NCI-H748 treated with DMSO at 0.1 percent for 48 hours (cell line): ENCODE measurements around the gene NEK6.

Source experiments
- DNase-seq: peaks from one replicate; lab custom pipeline; 2025; lab: John Stamatoyannopoulos, UW

Gene NEK6

DNA sequence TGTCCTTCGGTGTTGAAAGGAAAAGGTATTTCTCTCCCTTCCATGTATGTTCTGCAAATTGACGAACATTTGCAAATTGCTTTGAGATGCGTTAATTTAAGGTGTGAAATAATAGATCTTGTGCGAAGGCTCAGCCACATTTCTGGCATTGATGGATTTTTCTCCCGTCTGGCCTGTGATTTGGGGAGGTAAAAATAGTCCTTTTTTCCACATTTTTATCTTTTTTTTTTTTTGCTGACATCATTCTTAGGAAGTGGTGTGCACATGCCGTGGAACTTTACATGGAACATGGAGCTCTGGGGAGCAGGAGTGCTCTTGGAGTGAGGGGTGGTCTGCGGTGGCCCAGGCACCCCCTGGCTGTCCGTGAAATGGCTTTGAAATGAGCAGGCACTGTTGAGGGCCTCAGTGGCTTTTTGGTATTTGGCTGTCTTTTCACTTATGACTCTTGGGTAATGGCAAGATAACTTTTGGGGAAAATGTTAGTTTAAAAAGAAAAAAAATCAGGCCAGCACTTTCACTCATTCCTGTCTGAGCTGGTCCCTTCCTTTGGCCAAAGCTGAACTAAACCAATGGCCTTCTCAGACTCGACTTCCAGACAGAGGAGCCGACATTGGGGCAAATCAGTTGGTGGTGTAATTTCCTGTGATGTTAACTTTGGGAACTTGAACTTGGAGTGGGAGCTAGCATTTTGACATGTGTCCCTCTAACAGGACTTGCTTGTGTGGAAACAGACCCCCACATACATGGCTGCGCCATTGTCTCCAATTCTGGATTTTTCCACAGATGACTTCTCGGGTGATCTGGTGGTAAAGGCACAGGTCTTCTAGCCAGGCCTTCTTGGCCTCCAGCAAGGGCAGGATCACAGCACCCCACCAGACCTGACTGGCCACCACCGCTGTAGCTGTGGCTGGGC lies 4.2 kb downstream of the NEK6 start:
- no peak for DNase-seq

DNA sequence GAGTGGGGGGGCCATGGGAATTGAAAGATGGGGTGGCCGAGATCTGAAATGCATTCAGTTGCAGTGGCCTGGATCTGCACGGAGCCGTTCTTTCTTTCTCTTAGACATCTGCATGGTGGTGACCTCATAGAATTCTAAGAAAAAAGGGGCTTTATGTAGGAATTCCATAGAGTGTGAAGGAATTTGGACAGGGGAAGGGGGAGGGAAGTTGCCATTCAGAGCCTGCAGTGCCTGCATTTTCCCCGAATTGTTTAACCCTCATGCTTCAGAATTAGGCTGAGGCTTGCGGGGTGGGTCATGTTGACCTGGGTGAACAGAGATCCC lies 4.9 kb downstream of the NEK6 start:
- no peak for DNase-seq

DNA sequence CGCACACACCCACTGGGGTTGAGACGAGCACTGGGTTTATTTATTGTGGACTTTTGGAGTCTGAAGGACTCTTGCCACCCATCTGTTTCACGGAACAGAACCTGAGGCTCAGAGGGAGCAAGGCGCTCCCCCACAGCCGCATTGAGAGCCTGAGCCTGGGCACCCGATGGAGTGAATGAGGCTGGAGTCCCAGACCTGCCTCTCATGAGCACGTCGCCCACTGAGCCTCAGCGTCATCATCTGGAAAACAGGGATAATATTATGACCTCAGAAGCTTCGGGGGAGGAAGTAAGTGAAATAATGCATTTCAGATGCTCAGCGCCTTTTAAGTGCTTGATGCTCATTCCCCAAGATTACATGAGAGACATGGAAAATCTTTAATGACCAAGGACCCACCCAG lies 5.5 kb downstream of the NEK6 start:
- DNase-seq: no peak

DNA sequence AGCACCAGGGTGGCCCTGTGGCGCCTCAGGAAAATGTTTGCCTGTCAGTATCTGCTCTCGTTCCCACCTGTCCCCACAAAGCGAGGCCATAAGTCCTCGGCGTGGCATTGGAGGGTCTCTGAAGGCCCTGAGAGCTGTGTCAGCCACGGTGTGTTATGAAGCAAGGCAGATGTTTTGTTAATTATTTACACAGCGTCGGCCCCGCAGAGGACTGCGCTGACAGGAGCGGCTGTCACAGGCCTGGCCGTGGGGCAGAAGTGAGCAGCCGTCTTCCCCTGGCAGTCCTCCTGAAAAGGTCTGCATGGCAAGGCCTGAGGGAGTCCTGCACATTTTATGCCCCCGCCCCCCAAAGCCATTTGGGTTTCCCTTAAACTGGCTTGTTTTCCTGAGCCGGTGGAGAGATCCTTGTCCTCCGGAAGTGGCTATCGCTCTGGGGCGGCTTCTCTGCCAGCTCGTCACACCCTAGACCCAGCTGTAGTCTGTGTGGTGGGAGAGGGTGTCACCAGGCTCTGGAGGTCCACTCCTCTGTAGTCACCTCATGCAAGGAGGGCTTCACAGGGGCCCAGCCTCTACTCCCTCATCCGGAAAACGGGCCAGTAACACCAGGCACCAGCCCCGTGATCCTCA lies 6.2 kb downstream of the NEK6 start:
- DNase-seq: no peak

DNA sequence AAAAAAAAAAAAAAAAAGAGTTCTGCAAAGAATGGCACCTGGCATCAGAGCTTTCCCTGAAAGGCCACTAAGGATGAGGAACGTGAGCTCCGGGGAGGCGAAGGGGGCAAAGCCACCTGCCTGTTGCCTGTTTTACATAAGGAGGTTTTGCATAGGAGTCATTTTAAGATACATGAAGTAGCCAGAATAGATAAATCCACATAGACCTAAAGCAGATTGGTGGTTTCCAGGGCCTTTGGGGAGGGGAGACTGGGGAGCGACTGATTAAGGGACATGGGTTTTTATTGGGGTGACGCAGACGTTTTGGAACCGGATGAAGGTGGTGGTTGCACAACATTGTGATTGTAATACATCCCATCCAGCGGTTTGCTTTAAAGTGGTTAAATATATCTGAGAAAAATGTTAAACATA lies 7.1 kb downstream of the NEK6 start:
- DNase-seq: no peak

DNA sequence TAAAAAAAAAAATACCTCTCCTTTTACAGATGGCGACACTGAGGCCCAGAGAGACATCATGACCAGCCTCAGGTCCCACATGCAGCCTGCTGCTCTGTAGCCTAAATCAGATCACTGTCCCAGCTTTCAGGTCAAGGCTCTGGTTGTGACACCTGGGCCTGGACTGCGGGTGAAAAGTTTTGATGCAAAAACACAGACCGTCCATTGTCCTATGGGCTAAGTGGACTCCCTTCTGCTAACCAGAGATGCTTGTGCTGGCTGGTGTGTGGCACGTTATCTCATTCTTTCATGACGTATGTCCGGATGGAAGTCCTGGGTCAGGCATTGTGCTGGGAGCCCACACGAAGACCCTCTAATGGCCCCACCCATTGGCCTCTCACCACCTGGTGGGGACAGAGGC lies 7.8 kb downstream of the NEK6 start:
- DNase-seq: no peak

DNA sequence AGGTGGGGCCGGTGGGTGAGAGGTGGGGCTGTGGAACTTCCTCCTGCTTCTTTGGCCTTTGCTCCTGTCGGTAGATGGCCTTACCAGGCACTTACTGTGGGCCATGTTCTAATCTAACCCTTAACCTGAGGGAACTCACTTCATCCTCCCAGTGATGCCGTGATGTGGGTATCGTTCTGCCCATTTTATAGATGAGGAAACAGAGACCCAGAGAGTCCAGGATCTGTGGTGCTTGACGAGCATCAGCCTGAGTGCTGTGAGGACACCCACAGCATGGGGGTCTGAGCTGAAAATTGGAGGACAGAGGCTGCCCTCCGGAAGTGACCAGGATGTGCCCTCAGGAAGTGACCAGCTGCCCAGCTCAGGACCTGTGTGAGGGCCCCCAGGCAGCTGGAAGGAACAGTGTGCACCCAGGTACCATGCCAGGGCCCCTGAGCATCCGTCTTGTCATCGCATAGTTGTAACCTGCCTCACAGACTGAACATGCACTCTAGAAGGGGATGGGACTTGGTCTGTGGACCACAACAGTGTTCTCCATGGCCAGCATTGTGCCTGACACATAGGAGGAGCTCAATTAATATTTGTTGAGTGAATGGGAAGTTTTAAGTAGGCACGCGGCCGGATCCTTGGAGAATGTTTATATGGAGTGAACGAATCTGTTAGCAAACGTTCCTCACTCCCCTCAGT lies 8.5 kb downstream of the NEK6 start:
- DNase-seq: no peak

DNA sequence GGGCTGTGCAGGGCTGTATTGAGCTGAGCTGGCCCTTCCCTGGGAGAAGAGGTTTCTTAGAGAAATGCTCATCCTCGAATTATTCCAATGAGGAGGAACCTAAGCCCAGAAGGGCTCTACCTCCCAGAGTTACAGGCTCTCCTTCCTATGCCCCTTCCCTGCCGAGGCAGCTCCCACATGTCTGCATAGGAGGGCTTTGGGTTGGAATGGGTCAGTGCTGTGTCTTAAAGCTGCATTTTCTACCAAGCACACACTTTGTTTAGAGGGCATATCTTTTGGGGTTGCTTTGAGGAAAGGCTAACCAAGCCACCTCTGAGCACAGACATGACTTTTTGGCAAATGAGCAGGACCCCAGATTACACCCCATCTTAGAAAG lies 9.1 kb downstream of the NEK6 start:
- no peak for DNase-seq

DNA sequence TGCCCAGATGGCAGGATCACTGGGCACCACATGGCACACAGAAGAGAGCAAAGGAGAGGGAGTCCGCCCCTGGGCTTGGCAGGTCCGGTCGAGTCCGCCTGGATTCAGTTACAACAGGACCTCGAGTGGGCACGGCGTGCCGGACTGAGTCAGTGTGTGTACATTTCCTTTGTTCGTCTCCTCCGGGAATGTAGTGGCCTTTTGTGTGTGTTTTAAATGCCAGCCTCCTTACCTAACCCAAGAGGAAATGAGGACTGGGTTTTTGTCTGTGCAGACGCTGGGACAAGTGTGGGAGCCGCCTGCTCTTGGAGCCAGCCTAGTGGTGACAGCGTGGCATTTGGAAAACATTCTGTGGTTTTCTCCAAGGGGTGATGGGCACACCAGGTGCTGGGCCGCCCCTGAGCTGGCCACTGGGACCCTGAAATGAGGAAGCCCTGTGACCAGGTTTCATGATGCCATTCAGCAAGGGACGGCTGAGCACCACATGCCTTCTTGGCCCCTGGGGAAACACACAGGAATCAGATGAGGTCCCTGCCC lies 9.6 kb downstream of the NEK6 start:
- no peak for DNase-seq

DNA sequence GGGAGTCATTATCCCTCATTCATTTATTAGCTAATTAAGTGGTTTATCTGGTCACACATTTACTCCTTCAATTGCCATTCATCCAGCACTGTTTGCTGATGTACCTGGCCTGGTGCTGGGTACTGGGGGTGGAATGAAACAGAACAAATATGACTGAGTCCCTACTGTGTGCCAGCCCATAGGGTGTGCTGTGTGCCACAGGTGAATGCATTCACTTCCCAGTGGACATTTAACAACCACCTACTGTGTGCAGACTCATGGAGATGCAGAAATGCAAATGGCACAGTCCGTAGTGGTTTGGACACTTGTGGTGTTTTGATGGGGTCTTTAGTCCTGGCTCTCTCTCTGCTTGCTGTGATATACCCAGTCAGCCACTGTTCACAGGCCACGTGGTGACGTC lies 10.5 kb downstream of the NEK6 start:
- DNase-seq: no peak

DNA sequence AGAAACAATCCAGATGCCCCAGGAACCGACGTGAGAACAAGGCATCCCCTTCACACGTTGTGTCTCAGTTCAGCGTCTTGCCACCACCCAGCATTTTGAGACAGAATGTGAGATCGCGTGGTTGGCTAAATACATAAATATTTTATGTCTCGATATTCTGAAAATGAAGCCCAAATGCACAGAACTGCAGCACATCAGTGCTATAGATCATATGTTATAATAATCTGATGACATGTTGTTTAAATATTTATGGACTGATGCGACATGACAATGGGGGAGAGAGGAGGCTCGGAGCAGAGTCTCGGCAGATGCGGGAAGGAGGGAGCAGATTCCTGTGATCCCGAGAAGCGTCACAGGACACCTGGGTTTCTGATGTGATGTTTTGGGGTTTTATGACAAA lies 10.9 kb downstream of the NEK6 start:
- no peak for DNase-seq

DNA sequence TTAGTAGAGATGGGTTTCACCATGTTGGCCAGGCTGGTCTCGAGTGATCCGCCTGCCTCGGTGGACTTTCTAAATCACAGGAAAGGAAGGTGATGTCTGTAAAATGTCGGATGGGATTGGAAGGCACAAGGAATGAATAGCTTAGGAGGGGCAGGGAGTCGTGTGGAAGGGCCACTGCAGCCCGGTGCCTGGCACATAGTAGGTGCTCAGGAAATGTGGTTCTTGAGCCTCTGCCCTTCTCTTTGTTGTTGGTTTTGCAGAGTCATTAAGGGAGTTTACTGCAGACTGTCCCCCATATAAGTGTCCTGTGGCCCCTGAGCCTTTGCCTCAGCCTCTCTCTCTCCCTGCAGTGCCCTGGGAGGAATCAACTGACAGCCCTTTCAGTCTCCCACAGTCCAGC lies 11.8 kb downstream of the NEK6 start:
- DNase-seq: no peak

DNA sequence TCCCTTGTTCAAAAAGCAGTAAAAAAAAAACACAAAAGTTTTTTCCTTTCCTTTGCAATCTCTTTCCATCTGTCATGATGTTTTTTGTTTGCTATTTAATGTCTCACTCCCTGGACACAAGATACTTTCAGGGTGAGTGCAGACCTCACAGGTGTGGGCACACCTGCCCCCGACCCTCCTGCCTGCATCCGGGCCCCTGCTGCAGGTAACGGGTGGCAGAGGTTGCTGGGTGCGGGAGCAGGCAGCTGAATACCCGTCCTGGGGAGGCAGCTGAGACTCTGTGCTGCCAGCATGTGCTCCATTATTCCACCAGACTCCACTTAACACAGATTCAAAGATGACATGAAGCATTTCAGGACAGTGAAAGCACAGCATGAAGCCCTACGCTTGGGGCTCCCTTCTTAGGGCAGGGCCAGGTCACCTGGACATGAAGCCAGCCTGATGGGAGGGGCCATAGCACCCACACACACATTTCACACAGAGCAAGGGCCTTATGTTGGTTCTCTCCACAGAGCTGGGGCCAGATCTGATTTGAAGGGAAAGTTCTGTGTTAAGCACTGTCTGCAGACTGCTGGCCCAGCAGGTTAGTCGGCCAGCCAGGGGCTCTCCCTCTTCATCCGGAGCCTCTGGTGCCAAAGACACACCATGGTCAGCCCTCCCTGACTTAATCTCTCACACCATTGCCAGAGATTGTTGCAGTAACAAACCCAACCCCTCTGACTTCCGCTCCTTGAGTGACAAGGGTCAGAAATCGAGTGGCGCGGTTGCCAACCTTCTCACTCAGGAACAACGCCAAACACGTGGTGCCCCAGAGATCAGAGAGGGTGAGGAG lies 13.0 kb downstream of the NEK6 start:
- DNase-seq: no peak

DNA sequence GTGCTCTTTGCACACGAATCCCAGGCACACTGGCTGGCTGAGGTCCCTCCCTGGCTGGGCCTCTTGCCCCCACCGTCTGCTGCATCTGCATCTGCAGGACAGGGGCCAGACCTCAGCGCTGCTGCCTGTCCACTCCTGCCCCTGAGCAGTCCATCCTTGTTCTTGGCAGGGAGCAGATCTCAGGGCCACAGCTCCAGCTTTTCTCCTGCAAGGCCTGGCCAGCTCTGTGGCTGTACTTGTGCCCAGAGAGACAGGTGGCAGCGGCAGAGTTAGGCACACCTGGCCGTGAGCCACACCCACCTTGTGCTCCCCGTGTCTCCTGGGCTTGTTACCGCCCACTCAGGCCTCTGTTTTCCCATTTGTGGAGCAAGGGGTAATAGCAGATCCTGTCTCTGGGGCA lies 13.9 kb downstream of the NEK6 start:
- DNase-seq: no peak

DNA sequence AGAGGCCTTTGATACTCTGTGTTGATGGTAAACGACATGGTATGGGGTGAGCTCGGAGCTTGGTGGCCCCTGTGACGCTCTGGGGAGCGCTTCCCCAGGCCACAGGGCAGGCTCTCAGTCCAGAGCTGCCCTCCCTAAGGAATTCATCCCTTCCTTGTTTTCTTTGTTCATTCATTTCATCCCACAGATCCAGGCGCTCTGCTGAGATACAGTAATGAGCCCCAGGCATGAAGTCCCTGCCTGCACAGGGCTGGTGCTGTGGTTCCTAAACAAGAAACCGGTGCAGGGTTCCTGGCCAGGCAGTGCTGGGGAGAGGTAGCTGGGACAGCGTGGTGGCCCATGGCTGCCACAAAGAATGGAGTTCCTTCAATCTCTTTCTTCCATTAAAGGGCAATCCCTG lies 14.4 kb downstream of the NEK6 start:
- no peak for DNase-seq

DNA sequence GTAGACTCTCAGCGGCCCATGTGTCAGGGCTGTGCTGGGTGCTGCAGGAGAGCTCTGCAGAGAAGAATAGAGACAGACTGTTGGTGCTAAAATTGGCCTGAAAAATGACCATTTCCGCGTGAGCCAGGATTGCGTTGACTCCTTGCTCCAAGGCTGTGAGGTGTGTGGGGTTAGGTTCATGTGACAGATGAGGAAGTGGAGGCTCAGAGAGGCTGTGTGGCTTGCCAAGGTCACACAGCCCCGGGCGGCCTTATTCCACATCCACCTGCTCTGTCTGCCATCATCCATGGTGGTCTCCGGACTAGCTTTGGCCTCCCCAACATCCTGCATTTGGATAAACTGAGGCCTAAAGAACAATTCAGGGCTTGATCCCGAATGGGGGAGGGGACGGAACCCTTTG lies 15.2 kb downstream of the NEK6 start:
- no peak for DNase-seq

DNA sequence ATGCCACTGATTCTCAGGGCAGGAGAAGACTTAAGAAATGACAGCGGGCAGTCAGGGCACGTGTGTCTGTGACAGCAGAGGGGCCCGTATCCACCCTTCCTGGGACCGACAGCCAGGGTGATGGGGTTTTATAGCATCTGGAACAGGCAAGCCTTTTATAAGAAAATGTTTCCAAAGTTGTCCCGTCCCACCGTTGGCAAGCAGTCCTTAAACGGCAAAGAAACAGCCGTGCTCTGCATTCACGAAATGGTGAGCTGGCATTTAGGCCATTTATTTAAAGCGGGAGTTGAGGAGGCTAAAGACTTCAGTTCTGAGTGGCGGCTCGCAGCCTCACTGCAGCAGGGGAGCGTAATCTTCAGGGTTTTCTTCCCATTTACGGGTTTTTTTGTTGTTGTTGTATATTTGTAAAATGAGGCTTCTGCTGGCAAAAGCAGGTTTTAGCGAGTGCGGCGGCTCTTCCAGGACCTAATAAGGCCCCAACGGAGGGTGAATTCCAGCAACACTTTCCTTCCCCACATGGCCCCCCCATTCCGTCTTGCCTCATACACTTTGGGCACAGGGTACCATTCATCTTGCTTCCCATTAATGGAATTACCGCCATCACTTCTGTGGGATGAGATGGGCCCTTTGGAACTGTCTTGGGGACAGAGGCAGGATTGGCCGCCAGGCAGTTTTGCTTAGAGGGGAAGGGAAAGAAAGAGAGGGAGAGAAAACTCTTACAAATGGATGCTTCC lies 15.8 kb downstream of the NEK6 start:
- DNase-seq: no peak

DNA sequence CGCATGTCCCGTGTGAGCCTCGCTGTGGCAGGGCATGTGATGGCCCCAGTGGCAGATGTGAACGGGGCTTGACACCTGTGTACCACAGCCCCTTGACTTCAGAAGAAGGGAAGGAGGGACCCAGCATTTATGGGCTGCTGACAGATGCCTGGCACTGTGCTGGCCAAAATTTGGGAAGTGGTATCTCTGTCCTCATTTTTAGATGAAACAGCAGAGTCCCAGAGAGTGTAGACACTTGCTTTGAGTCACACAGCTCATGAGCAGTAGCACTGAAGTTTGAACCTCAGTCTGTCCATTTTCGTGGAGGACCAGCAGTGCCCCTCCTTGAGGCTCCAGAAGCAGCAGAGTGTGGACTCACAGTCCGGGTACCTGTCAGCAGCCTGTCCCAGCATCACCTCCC lies 16.5 kb downstream of the NEK6 start:
- no peak for DNase-seq

DNA sequence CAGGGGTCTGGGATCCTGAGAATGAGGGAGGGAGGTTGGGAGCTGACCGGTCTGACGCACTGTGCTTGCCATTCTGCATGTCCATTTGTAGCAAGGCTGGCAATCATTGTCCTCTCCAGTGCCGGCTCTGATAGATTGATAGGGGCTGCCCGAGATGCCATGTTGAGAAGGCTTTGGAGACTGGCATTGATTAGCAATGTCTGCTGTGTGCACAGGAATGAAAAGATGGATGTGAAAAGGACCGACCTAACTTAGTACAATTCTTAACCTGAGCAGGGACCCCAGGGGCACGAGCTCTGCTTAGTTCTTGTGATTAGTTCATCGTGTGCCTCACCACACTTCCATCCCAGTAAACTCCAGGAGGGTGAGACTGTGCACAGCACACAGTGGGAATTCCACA lies 17.0 kb downstream of the NEK6 start:
- DNase-seq: no peak

DNA sequence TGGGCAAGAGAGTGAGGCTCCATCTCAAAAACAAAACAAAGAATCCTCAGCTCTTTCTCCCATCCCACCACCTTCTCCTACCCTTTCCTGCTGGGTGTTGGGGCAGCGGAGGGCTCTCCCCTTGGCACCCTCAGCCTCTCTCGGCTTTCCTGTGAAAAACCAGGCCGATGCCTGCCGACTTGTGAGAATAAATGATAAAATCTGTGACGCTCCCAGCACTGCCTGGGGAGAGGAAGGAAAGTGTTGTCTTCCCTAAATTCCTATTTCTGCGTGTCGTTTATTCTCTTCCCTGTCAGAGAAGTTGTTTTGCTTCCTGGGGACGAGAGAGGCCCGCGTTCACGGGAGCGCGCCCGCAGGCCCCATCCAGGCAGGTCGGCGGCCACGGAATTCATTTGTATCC lies 19.7 kb downstream of the NEK6 start:
- DNase-seq: no peak

DNA sequence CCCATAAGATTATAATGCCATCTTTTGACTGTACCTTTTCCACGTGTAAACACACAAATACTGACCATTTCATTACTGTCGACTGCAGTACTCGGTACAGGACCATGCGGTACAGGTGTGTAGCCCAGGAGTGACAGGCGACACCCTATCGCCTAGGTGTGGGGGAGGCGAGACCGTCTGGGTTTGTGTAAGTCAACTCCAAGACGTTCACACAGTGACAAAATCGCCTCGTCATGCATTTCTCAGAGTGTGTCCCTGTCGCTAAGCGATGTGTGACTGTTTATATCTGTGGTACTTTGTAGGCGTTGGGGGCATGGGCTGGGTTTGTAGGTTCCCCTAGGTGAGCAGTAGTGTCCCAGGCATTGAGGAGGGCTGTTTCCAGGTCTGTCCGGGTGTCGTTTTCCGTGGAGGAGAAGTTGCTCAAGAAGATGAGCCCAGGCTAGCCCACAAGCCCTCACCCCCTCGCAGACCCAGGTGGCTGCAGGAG lies 20.3 kb downstream of the NEK6 start:
- no peak for DNase-seq
